Tibial nerve (tissue), 4 donors: ENCODE results near the gene UNC80. TPM values are rescaled to one million over a fixed set of nuclear protein-coding genes. Genes with fewer than 3 reads are reported as not detected.

Experiments used
- DNase-seq, 2 donors: peaks; one replicate each; pipeline ENCODE4 v3.0.0-alpha.2; 2019; ENCODE audit warnings: low spot score in 2 of 2
- H3K27ac ChIP-seq, 4 donors: fragments of 200-600 bp; sonication (generic) in 3 of 4; one replicate each; pipeline ENCODE4 v1.5.1; 2017 to 2019; ENCODE audit warnings: mild to moderate bottlenecking in 1 of 4
- H3K27me3 ChIP-seq, 2 donors: fragments of 200-600 bp; sonication (generic) in 1 of 2; one replicate each; pipeline versions ENCODE4 v1.5.1 to v1.6.0; 2017 to 2019
- H3K36me3 ChIP-seq, 3 donors: fragments of 200-600 bp; sonication (generic); one replicate each; pipeline ENCODE4 v1.5.1; 2018 to 2019
- H3K4me1 ChIP-seq, 4 donors: fragments of 200-600 bp; sonication (generic) in 3 of 4; one replicate each; pipeline ENCODE4 v1.5.1; 2017 to 2019
- H3K4me3 ChIP-seq, 4 donors: fragments of 200-600 bp; sonication (generic) in 3 of 4; one replicate each; pipeline ENCODE4 v1.5.1; 2017 to 2019; ENCODE audit warnings: mild to moderate bottlenecking in 1 of 4, moderate library complexity in 1 of 4
- H3K9me3 ChIP-seq, 4 donors: fragments of 200-600 bp; sonication (generic) in 3 of 4; one replicate each; pipeline ENCODE4 v1.5.1; 2017 to 2019
- EP300 ChIP-seq, 2 donors: sonication (generic); formaldehyde crosslinking; IDR thresholded peaks; one replicate each; pipeline ENCODE4 v1.6.1; 2017; ENCODE audit warnings: antibody characterized with exemption in 2 of 2, mild to moderate bottlenecking in 1 of 2
- POLR2A ChIP-seq, 2 donors: fragments of 450-650 bp; IDR thresholded peaks; one replicate each; pipeline ENCODE4 v1.6.1; 2017; ENCODE audit warnings: antibody characterized with exemption in 2 of 2, mild to moderate bottlenecking in 2 of 2, moderate library complexity in 2 of 2
- WGBS, 2 donors: methylation state at CpG; one replicate each; pipeline ENCODE4 v1.1.5; 2018; 5-methylcytosine and 5-hydroxymethylcytosine counted together
- total RNA-seq, 4 donors: library from RNA; depleted of rRNA; stranded (reverse); fragments of >200 nt; gene quantifications; one replicate each; pipeline ENCODE4 v1.1.0, GENCODE V29; 2016
- TF ChIP-seq, protein P1 (sequence below), 5 experiments: fragments of 200-600 bp in 3 of 5; fragments of 450-650 bp in 2 of 5; sonication (generic) in 3 of 5; IDR thresholded peaks; one replicate each; pipeline ENCODE4 v1.5.1; 2016 to 2019; ENCODE audit warnings: antibody characterized with exemption in 5 of 5, mild to moderate bottlenecking in 3 of 5, moderate library complexity in 2 of 5

UNC80 gene
- total RNA-seq, 4 donors from 2014 or later = 0.22 to 0.30 TPM; not detected in 2

- WGBS, 2 donors = 78 to 85% methylated on average over 2 of the region's 2 CpGs
- H3K27me3 ChIP-seq = no peaks in the 10 kb centered on the region
- no peak overlapping the region for H3K4me3 ChIP-seq
- peaks cover 0 to 14% (median 2%) of the 10 kb centered on the region in 4 donors for H3K4me1 ChIP-seq
- no peak overlapping the region for H3K27ac ChIP-seq
- DNase-seq = no peak
- no peaks in the 10 kb centered on the region for H3K36me3 ChIP-seq
- no peak for TF ChIP-seq EP300 (IDR thresholded peaks at IDR 0.05)
- TF ChIP-seq, protein P1, sequence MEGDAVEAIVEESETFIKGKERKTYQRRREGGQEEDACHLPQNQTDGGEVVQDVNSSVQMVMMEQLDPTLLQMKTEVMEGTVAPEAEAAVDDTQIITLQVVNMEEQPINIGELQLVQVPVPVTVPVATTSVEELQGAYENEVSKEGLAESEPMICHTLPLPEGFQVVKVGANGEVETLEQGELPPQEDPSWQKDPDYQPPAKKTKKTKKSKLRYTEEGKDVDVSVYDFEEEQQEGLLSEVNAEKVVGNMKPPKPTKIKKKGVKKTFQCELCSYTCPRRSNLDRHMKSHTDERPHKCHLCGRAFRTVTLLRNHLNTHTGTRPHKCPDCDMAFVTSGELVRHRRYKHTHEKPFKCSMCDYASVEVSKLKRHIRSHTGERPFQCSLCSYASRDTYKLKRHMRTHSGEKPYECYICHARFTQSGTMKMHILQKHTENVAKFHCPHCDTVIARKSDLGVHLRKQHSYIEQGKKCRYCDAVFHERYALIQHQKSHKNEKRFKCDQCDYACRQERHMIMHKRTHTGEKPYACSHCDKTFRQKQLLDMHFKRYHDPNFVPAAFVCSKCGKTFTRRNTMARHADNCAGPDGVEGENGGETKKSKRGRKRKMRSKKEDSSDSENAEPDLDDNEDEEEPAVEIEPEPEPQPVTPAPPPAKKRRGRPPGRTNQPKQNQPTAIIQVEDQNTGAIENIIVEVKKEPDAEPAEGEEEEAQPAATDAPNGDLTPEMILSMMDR (IDR thresholded peaks at IDR 0.05) = no peak
- TF ChIP-seq POLR2A (IDR thresholded peaks at IDR 0.05) = no peak
- H3K9me3 ChIP-seq = no peaks in the 10 kb centered on the region
Observed at GRCh38 chr2:209942426-209942825, 170.8 kb downstream of the UNC80 start.

- peaks cover 0 to 7% (median 2%) of the 10 kb centered on the region in 4 donors for H3K4me1 ChIP-seq
- no peak for TF ChIP-seq POLR2A (IDR thresholded peaks at IDR 0.05)
- TF ChIP-seq, protein P1 (IDR thresholded peaks at IDR 0.05) = no peak
- H3K27ac ChIP-seq = no peak overlapping the region
- H3K27me3 ChIP-seq = no peaks in the 10 kb centered on the region
- no peak for DNase-seq
- H3K4me3 ChIP-seq = no peak overlapping the region
- 52 to 56% methylated on average over 5 of the region's 5 CpGs for WGBS, 2 donors
- H3K9me3 ChIP-seq = no peaks in the 10 kb centered on the region
- no peaks in the 10 kb centered on the region for H3K36me3 ChIP-seq
Observed at GRCh38 chr2:209942936-209943605, 171.4 kb downstream of the UNC80 start.

DNA sequence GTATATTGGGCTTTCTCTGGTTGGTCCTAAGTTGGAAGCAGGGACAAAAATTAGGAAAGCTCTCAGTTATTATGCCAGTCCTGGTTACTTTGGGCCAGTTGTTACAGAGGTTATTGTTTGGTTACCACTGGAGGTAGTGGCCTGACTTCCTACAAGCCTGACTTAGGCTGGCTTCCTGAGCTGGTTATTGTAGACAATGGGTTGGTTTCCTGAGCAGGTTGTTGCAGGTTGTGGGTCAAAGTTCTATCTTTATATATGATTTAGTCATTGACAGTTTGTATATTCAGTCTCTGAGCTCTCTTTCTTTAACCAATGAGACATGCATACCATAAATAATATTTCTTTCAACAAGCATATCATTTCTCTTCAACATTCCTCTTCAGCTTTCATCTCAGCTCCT, 172.1 kb downstream of the UNC80 start:
- Histone ChIP-seq H3K4me1 (peaks cover 0 to 6% (median 2%) of the 10 kb centered on the region in 4 donors), H3K36me3 (no peaks in the 10 kb centered on the region), H3K4me3 (no peak overlapping the region), H3K9me3 (no peaks in the 10 kb centered on the region), H3K27ac (no peak overlapping the region), H3K27me3 (no peaks in the 10 kb centered on the region)
- DNase-seq = no peak
- no peak for TF ChIP-seq POLR2A (IDR thresholded peaks at IDR 0.05)
- no peak for TF ChIP-seq EP300 (IDR thresholded peaks at IDR 0.05)
- TF ChIP-seq, protein P1 (IDR thresholded peaks at IDR 0.05) = no peak

GRCh38 chr2:209946539-209946938, 174.9 kb downstream of the UNC80 start:
- 77 to 82% methylated on average over 1 of the region's 1 CpG for WGBS, 2 donors
- no peaks in the 10 kb centered on the region for H3K9me3 ChIP-seq

DNA sequence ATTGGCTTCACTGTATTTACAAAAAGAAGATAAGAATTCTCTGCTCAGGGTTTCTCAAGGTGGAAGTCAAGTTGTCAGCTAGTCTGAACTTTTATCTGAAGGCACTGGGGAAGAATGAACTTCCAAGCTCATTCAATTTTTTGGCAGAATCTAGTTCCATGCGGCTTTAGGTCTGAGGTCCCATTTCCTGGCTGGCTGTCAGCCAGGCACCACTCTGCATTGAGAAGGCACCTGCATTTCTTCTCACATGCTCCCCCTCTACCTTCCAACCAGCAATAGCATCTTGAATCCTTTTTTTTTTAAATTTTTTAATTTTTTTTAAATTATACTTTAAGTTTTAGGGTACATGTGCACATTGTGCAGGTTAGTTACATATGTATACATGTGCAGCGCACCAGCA, 184.6 kb downstream of the UNC80 start:
- TF ChIP-seq, protein P1 (IDR thresholded peaks at IDR 0.05) = no peak
- TF ChIP-seq EP300 (IDR thresholded peaks at IDR 0.05) (no peak), POLR2A (IDR thresholded peaks at IDR 0.05) (no peak)
- Histone ChIP-seq H3K27ac (no peak overlapping the region), H3K27me3 (no peaks in the 10 kb centered on the region), H3K9me3 (no peaks in the 10 kb centered on the region), H3K4me1 (peaks cover 0 to 13% (median 0%) of the 10 kb centered on the region in 4 donors), H3K4me3 (no peak overlapping the region), H3K36me3 (no peaks in the 10 kb centered on the region)
- WGBS, 2 donors = 73 to 81% methylated on average over 2 of the region's 2 CpGs
- no peak for DNase-seq

More at GRCh38 chr2:209946539-209946938, 174.9 kb downstream of the UNC80 start:
- Histone ChIP-seq H3K4me3 (no peak overlapping the region), H3K27me3 (no peaks in the 10 kb centered on the region), H3K36me3 (no peaks in the 10 kb centered on the region), H3K27ac (peak overlapping the region in 1 of 4 donors; percentile 37), H3K4me1 (peaks cover 0 to 6% (median 2%) of the 10 kb centered on the region in 4 donors)
- no peak for TF ChIP-seq POLR2A (IDR thresholded peaks at IDR 0.05)
- TF ChIP-seq, protein P1 (IDR thresholded peaks at IDR 0.05) = no peak
- no peak for DNase-seq
